Stomach (tissue), 4 donors: ENCODE data around the gene BCAR1.
"Not testable (repeated sequence)": the region's sequence is repeated elsewhere in the genome, so short reads cannot be mapped to it uniquely, and the experiment has no call there.

Experiments
- POLR2A ChIP-seq, 4 donors: fragments of 450-650 bp; IDR thresholded peaks; one replicate each; pipeline ENCODE4 v1.6.1; 2016; ENCODE audit warnings: antibody characterized with exemption in 4 of 4, control low read depth in 2 of 4, mild to moderate bottlenecking in 1 of 4, moderate library complexity in 1 of 4
- POLR2AphosphoS5 ChIP-seq, 3 donors: sonication (generic); formaldehyde crosslinking; IDR thresholded peaks; one replicate each; pipeline ENCODE4 v1.6.1; 2016; ENCODE audit warnings: antibody characterized with exemption in 3 of 3
- TF ChIP-seq, protein P1 (sequence below), 7 experiments: fragments of 450-650 bp in 4 of 7; fragments of 200-600 bp in 3 of 7; sonication (generic) in 3 of 7; IDR thresholded peaks; one replicate each; pipeline ENCODE4 v1.5.1; 2016 to 2019; ENCODE audit warnings: antibody characterized with exemption in 7 of 7, control low read depth in 2 of 7, mild to moderate bottlenecking in 1 of 7

GRCh38 chr16:75209514-75209913, 41.9 kb downstream of the BCAR1 start:
- TF ChIP-seq, protein P1, sequence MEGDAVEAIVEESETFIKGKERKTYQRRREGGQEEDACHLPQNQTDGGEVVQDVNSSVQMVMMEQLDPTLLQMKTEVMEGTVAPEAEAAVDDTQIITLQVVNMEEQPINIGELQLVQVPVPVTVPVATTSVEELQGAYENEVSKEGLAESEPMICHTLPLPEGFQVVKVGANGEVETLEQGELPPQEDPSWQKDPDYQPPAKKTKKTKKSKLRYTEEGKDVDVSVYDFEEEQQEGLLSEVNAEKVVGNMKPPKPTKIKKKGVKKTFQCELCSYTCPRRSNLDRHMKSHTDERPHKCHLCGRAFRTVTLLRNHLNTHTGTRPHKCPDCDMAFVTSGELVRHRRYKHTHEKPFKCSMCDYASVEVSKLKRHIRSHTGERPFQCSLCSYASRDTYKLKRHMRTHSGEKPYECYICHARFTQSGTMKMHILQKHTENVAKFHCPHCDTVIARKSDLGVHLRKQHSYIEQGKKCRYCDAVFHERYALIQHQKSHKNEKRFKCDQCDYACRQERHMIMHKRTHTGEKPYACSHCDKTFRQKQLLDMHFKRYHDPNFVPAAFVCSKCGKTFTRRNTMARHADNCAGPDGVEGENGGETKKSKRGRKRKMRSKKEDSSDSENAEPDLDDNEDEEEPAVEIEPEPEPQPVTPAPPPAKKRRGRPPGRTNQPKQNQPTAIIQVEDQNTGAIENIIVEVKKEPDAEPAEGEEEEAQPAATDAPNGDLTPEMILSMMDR (IDR thresholded peaks at IDR 0.05): not testable (repeated sequence)
- TF ChIP-seq POLR2A, POLR2AphosphoS5 (IDR thresholded peaks at IDR 0.05): not testable (repeated sequence)
